GM12891 (cell line): ENCODE data around the gene LMLN.

Experiments used
- POLR2A ChIP-seq: IDR thresholded peaks from 2 replicates; pipeline ENCODE4 v1.6.1; 2011; ENCODE audit warnings: low read depth, low read length, control low read depth
- POLR2AphosphoS5 ChIP-seq: IDR thresholded peaks from 2 replicates; pipeline ENCODE4 v1.6.1; 2011; ENCODE audit warnings: low read depth, low read length, control low read depth

GRCh38 chr3:198032039-198032936 lies 72.3 kb downstream of the LMLN start:
- no peak for TF ChIP-seq POLR2AphosphoS5
- no peak for TF ChIP-seq POLR2A
